Measurements from ENCODE around the gene ZDHHC1. TPM values are rescaled to one million over a fixed set of nuclear protein-coding genes. Genes with fewer than 3 reads are reported as not detected.

ZDHHC1 gene
- total RNA-seq, 3 donors from 2014 or later = 17.4 to 20.3 (median 19.3) TPM

DNA sequence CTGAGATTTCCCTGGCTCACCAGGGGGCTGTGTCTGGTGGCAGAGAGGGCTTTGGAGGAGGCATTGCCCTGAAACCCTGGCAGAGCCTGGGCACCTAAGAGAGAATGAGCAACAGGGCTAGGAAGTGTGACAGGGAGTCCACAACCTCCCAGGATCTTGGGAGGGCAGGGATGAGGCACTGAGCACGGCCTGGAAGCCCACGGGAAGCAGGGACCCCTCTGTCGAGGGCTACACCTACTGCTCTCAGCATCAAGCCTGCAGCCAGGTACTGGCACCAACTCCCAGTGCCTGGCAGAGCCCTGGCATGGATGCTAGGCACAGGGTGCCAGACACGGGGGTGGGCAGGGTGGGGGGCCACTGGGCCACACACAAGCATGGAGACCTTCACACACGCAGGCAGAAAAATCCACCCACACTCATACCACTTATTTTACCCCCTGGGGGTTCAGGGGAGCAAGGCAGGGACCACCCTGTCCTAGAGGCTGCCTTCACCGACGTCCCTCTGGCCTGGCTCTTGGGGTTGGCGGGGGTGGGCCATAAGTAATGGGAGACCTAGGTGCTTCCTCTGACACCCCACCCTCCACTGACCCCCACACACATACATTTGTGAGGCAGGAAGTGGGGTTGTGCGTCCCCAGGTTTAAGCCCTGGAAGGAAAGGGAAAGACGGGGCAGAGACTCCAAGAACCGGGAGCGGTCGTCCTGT, 13.7 kb upstream of the ZDHHC1 start:
- H3K27ac ChIP-seq = peak overlapping the region; percentile 79 to 88
- no peak for DNase-seq (ENCODE audit: low spot score in 2 of 2)
- intact Hi-C loops (cut with DNase I; ENCODE audit: low total_unique reads) = no loop called here
- no peaks in the 10 kb centered on the region for H3K36me3 ChIP-seq
- TF ChIP-seq CTCF (IDR thresholded peaks at IDR 0.05) = no peak
- TF ChIP-seq POLR2A (IDR thresholded peaks at IDR 0.05) = no peak
- TF ChIP-seq POLR2AphosphoS5 (IDR thresholded peaks at IDR 0.05) = no peak
- no peaks in the 10 kb centered on the region for H3K9me3 ChIP-seq
- H3K4me1 ChIP-seq = peaks cover 4 to 14% of the 10 kb centered on the region in 2 donors
- H3K4me3 ChIP-seq = peak overlapping the region; percentile 32 to 81 (median 58)
- no peaks in the 10 kb centered on the region for H3K27me3 ChIP-seq

- intact Hi-C loops (cut with DNase I; ENCODE audit: low total_unique reads) = no loop called here
- Histone ChIP-seq H3K4me1 (peaks cover 4 to 14% of the 10 kb centered on the region in 2 donors), H3K9me3 (no peaks in the 10 kb centered on the region), H3K27me3 (no peaks in the 10 kb centered on the region), H3K36me3 (no peaks in the 10 kb centered on the region), H3K27ac (peak overlapping the region; percentile 81 to 88), H3K4me3 (peak overlapping the region in 1 of 3 donors; percentile 58)
- TF ChIP-seq POLR2AphosphoS5 (IDR thresholded peaks at IDR 0.05) = no peak
- DNase-seq (ENCODE audit: low spot score in 2 of 2) = no peak
These were observed 12.9 kb upstream of the ZDHHC1 start for GRCh38 chr16:67429053-67429798.

GRCh38 chr16:67428146-67428731, 12.0 kb upstream of the ZDHHC1 start:
- TF ChIP-seq POLR2A (IDR thresholded peaks at IDR 0.05) (no peak), POLR2AphosphoS5 (IDR thresholded peaks at IDR 0.05) (peak in 2 of 3 donors; percentile 39 to 50), CTCF (IDR thresholded peaks at IDR 0.05) (peak in 2 of 3 donors; percentile 91 to 92)
- intact Hi-C loops (cut with DNase I; ENCODE audit: low total_unique reads) = no loop called here
- Histone ChIP-seq H3K4me3 (no peak overlapping the region), H3K4me1 (peaks cover 4 to 14% of the 10 kb centered on the region in 2 donors), H3K9me3 (no peaks in the 10 kb centered on the region), H3K36me3 (no peaks in the 10 kb centered on the region), H3K27me3 (no peaks in the 10 kb centered on the region), H3K27ac (peak overlapping the region; percentile 81 to 88)
- DNase-seq (ENCODE audit: low spot score in 2 of 2) = peak; percentile 70 to 83

GRCh38 chr16:67426950-67427349, 10.7 kb upstream of the ZDHHC1 start:
- Histone ChIP-seq H3K9me3 (no peaks in the 10 kb centered on the region), H3K27ac (peak overlapping the region; percentile 10 to 42), H3K27me3 (no peaks in the 10 kb centered on the region), H3K4me3 (no peak overlapping the region), H3K36me3 (no peaks in the 10 kb centered on the region), H3K4me1 (peaks cover 4 to 14% of the 10 kb centered on the region in 2 donors)
- no peak for DNase-seq (ENCODE audit: low spot score in 2 of 2)
- intact Hi-C loops (cut with DNase I; ENCODE audit: low total_unique reads) = no loop called here
- peak in 1 of 3 donors; percentile 12 for TF ChIP-seq POLR2AphosphoS5 (IDR thresholded peaks at IDR 0.05)
- TF ChIP-seq CTCF (IDR thresholded peaks at IDR 0.05) = no peak

- Histone ChIP-seq H3K27ac (peak overlapping the region; percentile 30 to 42), H3K4me3 (no peak overlapping the region), H3K36me3 (no peaks in the 10 kb centered on the region), H3K27me3 (no peaks in the 10 kb centered on the region), H3K9me3 (no peaks in the 10 kb centered on the region), H3K4me1 (peaks cover 4 to 14% of the 10 kb centered on the region in 2 donors)
- no peak for TF ChIP-seq CTCF (IDR thresholded peaks at IDR 0.05)
- no peak for TF ChIP-seq POLR2A (IDR thresholded peaks at IDR 0.05)
- no peak for TF ChIP-seq POLR2AphosphoS5 (IDR thresholded peaks at IDR 0.05)
- no peak for DNase-seq (ENCODE audit: low spot score in 2 of 2)
- intact Hi-C loops (cut with DNase I; ENCODE audit: low total_unique reads) = no loop called here
These were observed 9.7 kb upstream of the ZDHHC1 start for GRCh38 chr16:67426022-67426421.
